OCI-LY3 (cell line): ENCODE results near the gene SEPTIN12.

Experiments
- CTCF ChIP-seq: fragments of 200-600, 300-600 bp; sonication (generic); IDR thresholded peaks from 2 replicates; pipeline ENCODE4 v1.5.1; 2014; ENCODE audit warnings: antibody characterized with exemption, low read length, low read depth
- EZH2phosphoT487 ChIP-seq: fragments of 200-600 bp; shearing (Covaris generic); IDR thresholded peaks from 2 replicates; pipeline ENCODE4 v1.6.1; 2018; ENCODE audit warnings: antibody characterized with exemption, mixed run types, low read depth

- TF ChIP-seq CTCF (no peak), EZH2phosphoT487 (no peak)
Measured at GRCh38 chr16:4777339-4778049, 10.7 kb downstream of the SEPTIN12 start.
